Head of caudate nucleus (tissue), 42 donors: ENCODE data around the gene GDPD3.

Source experiments
- DNase-seq, 42 donors: peaks; one replicate each; pipeline versions ENCODE4 v3.0.0 to v3.0.0-alpha.2; 2020 to 2021; ENCODE audit warnings: mixed read lengths in 7 of 42
- intact Hi-C: fragments of 100-400 bp; cut with DNase I; formaldehyde crosslinking; loops from one replicate; pipeline ENCODE4 v1.15.0; 2022

The GDPD3 gene

GRCh38 chr16:30065943-30066760 lies 47.2 kb downstream of the GDPD3 start:
- intact Hi-C loops = loop anchor here (5.0 kb wide), 1 partner anchor 56 kb away; the partner anchor contains the start of gene MAPK3
- DNase-seq = peak in 15 of 42 donors; percentile 10 to 59 (median 30)

DNA sequence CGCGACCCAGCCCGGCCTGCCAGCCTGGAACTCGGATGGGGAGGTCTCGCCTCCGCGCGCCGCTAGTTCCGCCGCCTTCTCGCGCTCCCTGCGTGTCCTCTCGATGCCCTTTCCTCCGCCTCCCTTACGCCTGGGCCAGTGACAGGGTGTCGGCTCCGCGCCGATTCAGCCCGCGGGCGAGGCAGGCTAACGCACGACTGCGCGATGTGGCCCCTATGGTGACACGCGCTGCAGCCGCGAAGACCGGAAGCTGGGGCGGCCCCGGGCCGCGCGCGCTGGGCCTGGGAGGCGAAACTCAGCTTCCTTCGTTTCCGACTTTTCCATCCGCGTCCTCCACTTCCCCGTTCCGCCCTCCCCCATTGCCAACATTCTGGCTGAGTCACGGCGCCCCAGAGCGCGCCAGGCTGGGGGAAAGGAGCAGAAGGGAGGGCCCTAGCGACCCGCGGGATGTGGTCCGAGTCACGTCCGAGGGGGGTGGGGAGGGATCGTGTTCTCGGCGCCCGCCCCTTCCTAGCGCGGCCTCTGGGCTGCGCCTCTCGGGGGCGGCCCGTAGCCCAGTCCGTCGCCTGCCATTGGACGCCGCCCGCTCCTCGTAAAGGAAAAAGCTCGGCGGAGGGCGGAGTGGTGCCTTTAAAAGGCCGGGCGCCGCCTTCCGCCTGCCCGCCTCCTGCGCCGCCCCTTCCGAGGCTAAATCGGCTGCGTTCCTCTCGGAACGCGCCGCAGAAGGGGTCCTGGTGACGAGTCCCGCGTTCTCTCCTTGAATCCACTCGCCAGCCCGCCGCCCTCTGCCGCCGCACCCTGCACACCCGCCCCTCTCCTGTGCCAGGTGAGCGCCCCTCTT lies 48.0 kb downstream of the GDPD3 start, which contains the start of gene ALDOA:
Gene ALDOA (plus strand): TSS at position 659 of the 841 bp plus-strand sequence. CDS start 1,138 bp downstream, outside the sequence.
- DNase-seq = peak; percentile 94 to 99 (median 98)
- intact Hi-C loops = loop anchor here (5.0 kb wide), 1 partner anchor 57 kb away; the partner anchor contains the start of gene MAPK3

GRCh38 chr16:30064729-30065101 lies 48.6 kb downstream of the GDPD3 start:
- intact Hi-C loops = loop anchor here (5.0 kb wide), 1 partner anchor 58 kb away; the partner anchor contains the start of gene MAPK3
- peak in 2 of 42 donors; percentile 9 to 15 for DNase-seq

DNA sequence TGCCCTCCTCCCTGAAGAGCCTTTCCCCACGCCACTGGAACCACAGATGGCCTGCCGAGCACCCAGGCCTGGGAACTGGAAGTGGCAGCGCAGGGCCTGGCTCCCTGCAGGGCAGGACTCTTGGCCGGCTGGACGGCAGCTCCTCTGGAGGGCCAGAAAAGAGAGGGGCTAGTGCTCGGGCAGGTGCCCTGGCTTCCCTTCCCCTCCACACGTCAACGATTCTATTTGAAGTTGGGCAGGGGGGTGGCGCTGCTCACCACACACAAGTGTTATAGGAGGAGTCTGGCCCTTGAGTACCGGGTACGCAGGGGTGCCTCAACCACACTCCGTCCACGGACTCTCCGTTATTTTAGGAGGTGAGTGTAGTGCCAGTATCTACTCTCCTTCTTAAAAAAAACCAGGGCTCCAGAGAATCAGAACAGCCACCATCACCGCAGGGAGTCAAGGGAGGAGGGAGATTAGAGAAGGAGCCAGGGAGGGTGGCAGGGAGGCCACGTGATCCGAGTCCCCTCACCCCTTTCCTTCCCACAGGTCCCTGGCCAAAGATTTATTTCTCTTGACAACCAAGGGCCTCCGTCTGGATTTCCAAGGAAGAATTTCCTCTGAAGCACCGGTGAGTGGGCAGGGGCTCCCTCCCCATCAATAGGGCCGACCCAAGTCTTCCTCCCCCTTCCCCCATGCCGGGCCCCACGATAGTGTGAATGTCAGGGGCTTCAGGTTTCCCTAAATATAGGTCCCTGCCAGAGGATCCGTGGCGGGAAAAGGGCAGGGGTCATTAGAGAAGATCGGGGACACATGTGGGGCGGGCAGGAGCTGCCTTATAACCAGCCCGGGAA lies 49.2 kb downstream of the GDPD3 start:
- peak; percentile 67 to 93 (median 83) for DNase-seq
- intact Hi-C loops = no loop called here

DNA sequence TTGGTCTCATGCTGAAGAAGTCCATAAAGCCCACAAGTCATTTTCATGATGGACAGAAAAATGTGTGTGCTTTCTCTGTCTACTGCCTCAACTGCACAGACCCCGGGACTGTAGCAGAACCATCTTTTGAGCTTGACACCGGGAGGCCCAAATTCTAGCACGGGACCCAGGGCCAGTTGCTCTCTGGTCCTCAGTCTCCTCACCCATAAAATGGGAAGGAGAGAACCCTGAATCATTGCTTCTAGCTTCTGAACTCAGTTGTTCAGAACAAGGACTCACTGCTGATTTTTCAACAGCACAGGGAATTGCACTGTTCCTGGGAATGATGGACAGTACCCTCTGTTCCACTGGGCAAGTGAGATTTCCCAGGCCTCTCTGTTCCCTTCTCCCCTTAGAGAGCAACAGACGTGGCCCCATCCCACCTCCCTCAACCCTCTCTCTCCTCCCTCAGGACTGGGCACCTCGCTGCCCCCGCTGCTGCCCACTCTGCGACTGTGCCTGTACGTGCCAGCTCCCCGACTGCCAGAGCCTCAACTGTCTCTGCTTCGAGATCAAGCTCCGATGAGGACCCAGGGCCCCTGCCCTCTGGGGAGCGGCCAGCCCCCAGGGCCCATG lies 50.0 kb downstream of the GDPD3 start:
- DNase-seq = peak in 4 of 42 donors; percentile 12 to 41 (median 29)
- intact Hi-C loops = no loop called here

GRCh38 chr16:30060836-30061554 lies 52.3 kb downstream of the GDPD3 start:
- no peak for DNase-seq
- intact Hi-C loops = no loop called here

- intact Hi-C loops = no loop called here
- no peak for DNase-seq
Observed at GRCh38 chr16:30060346-30060745, 53.0 kb downstream of the GDPD3 start.

DNA sequence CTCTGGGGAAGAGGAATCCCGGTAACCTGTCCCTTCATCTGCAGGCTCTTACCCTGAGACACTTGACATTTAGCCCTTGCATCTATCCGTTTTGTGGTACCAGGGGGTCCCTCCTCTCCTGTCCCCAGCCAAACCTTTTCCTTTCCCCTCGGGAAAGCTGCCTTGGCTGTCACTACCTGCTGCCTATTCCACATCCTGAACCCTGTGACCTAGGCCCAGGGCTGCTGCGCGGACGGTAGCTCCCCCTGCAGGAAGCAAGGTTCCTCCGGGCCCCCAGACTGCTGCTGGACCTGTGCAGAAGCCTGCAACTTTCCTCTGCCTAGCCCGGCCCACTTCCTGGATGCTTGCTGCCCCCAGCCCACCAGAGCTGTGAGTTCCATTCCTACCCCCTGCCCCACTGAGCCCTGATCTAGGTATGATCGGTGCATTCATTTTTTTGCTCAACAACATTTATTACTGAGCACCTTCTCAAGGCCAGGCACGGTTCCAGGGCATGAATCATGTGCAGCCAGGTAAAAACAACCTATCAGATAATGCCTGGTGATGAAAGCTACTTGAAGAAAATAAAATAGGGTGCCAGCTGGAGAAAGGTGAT lies 58.3 kb downstream of the GDPD3 start:
- DNase-seq = peak in 9 of 42 donors; percentile 25 to 53 (median 37)

More for the DNA sequence above, 58.3 kb downstream of the GDPD3 start:
- intact Hi-C loops = loop anchor here (10.0 kb wide), 1 partner anchor 60 kb away; the partner anchor contains the start of genes HIRIP3 and INO80E
